DMS114 treated with DMSO at 0.1 percent for 48 hours (cell line): Measurements from ENCODE around the gene ART1.

Source experiments
- DNase-seq: peaks from one replicate; lab custom pipeline; 2025; ENCODE audit not compliant: unreplicated experiment; lab: John Stamatoyannopoulos, UW

ART1 gene

GRCh38 chr11:3664032-3664630 is 19.2 kb downstream of the ART1 start:
- DNase-seq: no peak

- DNase-seq: no peak
Measured at GRCh38 chr11:3665336-3666022, 20.6 kb downstream of the ART1 start.

GRCh38 chr11:3666023-3666530 is 21.1 kb downstream of the ART1 start:
- DNase-seq: no peak

- DNase-seq: no peak
Measured at GRCh38 chr11:3667149-3668035, 22.5 kb downstream of the ART1 start.

GRCh38 chr11:3669128-3669527 is 24.2 kb downstream of the ART1 start:
- DNase-seq: no peak

GRCh38 chr11:3669742-3670183 is 24.8 kb downstream of the ART1 start:
- DNase-seq: no peak

GRCh38 chr11:3671334-3672254 is 26.7 kb downstream of the ART1 start, which contains the start of gene CHRNA10:
Gene CHRNA10 (minus strand): TSS chr11:3671384. CDS start chr11:3671312, 72 bp downstream.
- no peak for DNase-seq

GRCh38 chr11:3674189-3674588 is 29.3 kb downstream of the ART1 start:
- no peak for DNase-seq

- no peak for DNase-seq
Measured at GRCh38 chr11:3675971-3676370, 31.0 kb downstream of the ART1 start.

- DNase-seq: no peak
Measured at GRCh38 chr11:3679077-3679476, 34.1 kb downstream of the ART1 start.

- DNase-seq: no peak
Measured at GRCh38 chr11:3683039-3683438, 38.1 kb downstream of the ART1 start.

- no peak for DNase-seq
Measured at GRCh38 chr11:3684129-3684818, 39.3 kb downstream of the ART1 start.

- no peak for DNase-seq
Measured at GRCh38 chr11:3684819-3685172, 39.9 kb downstream of the ART1 start.

GRCh38 chr11:3685923-3686322 is 41.0 kb downstream of the ART1 start:
- DNase-seq: no peak

- DNase-seq: no peak
Measured at GRCh38 chr11:3686751-3687150, 41.8 kb downstream of the ART1 start.

- no peak for DNase-seq
Measured at GRCh38 chr11:3700410-3700809, 55.5 kb downstream of the ART1 start.

- no peak for DNase-seq
Measured at GRCh38 chr11:3700910-3701309, 56.0 kb downstream of the ART1 start.

- no peak for DNase-seq
Measured at GRCh38 chr11:3703383-3703782, 58.5 kb downstream of the ART1 start.

GRCh38 chr11:3707176-3707575 is 62.2 kb downstream of the ART1 start:
- no peak for DNase-seq

- DNase-seq: no peak
Measured at GRCh38 chr11:3709977-3710376, 65.0 kb downstream of the ART1 start.
